Measurements from ENCODE around the gene ZNF654. TPM values are rescaled to one million over a fixed set of nuclear protein-coding genes. Genes with fewer than 3 reads are reported as not detected.
"Not testable (repeated sequence)": the region's sequence is repeated elsewhere in the genome, so short reads cannot be mapped to it uniquely, and the experiment has no call there.

Gene ZNF654
- total RNA-seq, 1 donor from 2014 or later: 32.2 TPM

DNA sequence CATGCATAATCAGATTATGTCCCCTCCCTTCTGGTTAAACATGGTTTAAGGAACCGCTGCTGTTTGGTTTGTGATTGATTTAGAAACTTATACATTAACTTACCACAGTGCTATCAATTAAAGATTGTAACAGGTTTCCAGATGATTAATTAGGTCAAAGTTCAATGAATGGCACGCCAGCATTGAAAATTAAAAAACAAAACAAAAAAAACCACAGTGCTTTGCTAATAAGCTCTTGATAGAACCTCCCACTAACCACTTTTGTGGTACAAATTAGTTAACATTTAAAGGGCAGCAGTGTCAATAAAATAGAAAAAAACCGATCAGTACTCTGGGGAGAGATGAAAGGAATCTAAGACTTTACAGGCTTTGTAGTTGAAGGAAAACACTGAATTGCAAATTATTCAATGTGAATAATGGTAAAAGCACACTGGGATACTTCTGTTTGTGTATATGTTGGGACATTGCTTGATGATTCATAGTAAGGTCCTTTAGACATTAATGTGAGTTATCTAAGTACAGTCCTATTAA lies 83.1 kb downstream of the ZNF654 start:
- peak; percentile 58 for DNase-seq (ENCODE audit: low read depth)

DNA sequence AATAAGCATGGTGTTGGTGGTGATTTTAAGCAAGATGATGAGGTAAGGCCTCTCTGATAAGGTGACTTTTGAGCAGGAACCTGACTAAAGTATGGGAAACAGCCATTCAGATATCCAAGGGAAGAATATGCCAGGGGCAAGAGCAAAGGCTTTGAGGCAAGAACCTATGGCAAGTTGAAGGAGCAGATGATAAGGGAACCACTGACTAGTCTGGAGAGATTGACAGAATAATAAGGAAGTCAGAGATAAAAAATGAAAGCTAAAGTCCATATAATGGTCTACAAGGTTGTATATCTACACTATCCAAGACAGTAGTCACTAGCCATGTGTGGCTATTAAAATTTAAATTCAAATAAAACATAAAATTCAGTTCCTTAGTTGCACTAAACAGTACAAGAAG lies 88.2 kb downstream of the ZNF654 start:
- no peak for DNase-seq (ENCODE audit: low read depth)

DNA sequence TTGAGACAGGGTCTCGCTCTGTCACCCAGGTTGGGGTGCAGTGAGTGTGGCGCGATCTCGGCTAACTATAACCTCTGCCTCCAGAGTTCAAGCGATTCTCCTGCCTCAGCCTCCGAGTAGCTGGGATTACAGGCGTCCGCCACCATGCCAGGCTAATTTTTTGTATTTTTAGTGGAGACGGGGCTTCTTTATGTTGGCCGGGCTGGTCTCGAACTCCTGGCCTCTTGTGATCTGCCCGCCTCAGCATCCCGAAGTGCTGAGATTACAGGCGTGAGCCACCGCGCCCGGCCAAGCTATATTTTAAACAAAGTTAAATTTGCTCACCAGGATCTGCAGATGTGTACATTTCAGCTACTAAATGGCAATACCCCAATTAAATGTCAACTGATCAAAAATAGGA lies 89.6 kb downstream of the ZNF654 start:
- no peak for DNase-seq (ENCODE audit: low read depth)

DNA sequence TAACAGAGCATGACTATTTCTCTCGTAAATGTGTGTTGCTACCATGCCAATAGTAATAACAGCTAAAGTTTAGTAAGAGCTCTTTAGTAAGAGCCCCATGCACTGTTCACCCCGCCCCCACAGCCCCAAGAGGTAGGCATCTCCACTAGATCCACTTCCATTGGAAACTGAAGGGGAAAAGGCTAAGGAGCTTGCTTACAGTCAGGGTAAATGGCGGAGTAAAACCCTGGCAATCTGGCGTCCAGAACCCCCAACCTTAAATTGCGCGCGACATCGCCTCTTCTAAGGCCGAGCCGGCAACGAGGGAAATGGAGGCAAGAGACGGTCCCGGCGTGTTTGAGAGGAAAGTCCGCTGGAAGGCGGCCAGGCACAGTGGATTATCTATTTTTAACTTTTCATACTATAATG lies 90.0 kb downstream of the ZNF654 start:
- peak; percentile 29 for DNase-seq (ENCODE audit: low read depth)

DNA sequence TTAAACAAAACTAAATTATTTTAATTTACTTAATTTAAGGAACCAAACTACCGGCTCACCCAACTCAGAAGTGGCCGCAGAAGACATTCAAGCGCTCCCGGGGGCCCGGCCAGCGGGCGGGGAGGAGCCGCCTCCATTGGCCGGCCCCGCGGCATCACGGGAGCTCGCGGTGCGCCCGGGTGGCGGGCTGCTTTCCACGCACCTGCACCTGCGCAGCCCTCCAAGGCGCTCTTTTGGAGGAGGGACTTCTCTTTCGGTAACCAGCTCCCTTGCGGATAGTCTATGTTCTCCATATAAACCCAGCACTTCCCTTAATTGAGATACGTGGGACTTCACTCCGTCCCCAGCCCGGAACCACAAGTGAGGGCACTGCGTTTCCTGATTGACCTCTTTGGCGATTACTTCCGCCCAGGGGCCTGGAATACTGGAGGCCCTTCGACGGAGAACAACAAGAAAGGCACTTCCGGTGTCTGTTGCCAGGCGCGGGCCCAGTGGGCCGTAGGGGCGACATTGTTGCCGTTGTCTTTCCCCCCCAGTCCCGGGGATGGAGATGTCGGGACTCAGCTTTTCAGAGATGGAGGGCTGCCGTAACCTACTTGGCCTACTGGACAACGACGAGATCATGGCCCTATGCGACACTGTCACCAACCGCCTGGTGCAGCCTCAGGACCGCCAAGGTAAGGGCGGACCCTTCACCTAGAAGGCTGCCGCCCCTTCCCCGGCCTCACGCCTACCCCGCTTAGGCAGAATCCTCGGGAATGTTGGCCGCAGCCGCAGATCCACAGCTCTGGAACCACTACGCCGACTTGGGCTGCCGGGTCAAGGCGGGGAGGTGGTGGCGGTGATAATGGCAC lies 90.7 kb downstream of the ZNF654 start, which contains the start of gene C3orf38:
Gene C3orf38, plus strand, starts transcription at position 451 of the 854 bp plus-strand sequence. Its CDS starts 94 bp downstream, at position 545.
- peak; percentile 84 for DNase-seq (ENCODE audit: low read depth)

DNA sequence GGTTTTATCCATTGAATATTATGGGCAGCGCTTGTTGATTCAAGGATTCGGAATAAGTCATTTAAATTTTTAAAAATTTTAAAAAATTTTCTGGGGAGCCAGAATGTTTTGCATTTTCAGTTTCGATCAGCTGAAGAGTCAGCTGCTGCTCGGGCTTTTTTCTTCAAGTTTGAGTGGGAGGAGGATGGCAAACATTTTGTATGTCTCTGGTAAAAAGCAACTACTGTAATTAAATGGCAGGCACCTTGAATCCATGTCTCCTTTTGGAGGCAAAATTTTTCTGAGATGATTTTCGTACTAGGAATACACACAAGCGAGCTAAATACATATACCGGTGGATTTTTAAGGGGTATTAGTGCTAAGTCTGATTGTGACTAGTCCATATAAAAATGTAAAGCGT lies 91.3 kb downstream of the ZNF654 start:
- DNase-seq (ENCODE audit: low read depth): no peak

DNA sequence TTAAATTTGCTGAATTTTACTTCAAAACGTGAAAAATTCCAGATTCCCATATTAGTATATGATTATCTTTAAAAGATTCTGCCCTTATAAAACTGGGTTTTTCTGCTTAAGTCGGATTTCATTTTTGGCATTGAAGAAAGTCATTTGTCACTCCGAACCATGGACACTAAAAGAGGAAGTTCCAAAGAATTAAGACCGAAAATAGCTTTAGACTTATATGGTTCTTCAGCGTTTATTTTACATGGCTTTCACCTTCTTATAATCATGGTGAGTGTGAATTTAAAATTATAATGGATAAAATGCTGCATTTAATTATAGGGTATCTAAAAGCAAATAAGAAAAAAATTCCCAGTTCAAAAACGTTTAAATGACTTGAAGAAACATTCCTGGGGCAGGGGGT lies 91.8 kb downstream of the ZNF654 start:
- no peak for DNase-seq (ENCODE audit: low read depth)

DNA sequence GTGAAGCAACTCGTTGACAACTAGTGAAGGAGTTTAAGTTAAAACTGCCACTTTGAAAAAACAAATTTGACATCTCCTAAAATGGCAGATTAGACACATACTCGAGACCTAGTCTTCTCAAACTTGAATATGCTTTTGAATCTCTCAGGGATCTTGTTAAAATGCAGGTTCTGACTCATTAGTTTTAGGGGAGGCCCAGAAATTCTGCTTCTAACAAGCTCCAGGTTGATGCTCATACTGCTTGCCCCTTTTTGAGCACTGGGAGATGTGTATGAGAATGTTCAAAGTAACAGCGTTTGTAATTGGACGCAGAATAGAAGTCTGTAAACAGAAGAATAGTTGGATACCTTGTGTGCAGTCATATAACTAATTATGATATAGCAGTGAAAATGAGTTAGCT lies 92.3 kb downstream of the ZNF654 start:
- peak; percentile 19 for DNase-seq (ENCODE audit: low read depth)

DNA sequence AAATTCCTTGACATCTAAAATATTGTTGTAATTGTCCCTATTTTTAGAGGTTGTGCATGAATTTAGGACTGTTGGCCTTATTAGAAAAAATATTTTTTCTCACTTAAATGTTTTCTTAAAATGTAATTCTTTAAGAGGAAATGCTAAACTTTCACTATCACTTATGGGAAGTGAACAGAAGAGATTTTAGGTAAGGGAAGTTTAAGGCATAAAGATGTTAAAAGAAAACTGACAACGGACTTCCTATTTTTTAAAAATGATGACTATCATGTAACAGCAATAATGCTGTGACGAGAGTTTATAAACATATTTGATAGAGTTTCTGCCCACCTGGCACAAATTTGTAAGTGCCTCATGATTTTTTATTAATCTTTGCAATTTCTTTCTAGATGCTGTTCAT lies 93.8 kb downstream of the ZNF654 start:
- DNase-seq (ENCODE audit: low read depth): no peak

DNA sequence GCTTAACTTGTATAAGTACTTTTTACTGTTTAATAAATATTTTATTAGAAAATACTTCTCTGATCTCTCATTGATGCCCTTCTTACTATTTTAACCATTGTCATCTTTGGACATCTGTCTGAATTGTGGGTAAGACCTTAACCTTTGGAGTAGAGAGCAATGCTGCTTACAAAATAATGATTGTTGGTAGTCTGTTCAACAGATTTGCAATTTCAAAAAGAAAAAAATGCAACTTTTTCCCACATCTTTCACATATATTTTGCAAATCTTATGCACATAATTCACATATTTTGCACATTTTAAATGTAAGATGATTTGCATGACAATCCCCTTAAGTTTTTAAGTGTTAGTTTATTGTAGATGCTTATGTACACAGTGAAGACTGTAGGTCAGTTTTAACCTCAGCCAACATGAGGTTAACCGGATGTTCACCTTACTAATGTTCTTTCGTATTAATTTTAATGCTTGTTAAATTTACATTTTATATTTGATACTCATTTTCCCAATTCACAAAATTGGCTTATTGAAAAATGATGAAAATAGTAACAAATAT lies 107.4 kb downstream of the ZNF654 start:
- DNase-seq (ENCODE audit: low read depth): no peak

DNA sequence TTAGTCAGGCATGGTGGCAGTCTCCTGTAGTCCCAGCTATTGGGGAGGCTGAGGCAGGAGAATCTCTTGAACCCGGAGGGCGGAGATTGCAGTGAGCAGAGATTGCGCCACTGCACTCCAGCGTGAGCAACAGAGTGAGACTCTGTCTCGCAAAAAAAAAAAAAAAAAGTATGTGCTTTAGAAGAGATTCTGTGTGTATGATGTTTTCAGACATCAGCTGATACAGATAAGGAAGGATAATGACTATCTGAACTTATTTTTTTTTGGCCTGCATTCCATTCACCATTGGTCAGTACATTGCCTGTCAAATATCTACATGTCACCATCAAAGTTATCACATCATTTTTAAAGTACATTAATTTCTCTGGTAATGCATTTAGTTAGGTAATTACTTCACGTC lies 108.1 kb downstream of the ZNF654 start:
- no peak for DNase-seq (ENCODE audit: low read depth)

DNA sequence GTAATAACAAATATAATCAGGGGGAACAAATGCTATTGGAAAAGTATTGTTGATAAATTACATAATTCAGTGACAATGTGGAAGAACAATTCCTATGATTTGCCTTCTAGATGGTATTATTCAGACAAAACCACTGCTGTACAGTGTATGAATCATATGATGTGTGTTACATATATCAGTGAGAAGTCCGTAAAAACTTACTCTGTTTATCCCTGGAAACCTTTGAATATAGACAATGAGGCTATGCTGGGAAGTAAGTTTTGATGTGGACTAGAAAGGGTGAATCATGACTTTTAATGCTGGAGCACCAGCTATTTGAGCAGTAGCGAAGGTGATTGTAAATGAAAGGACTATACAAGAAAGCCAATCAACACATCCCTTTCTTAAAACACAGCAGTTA lies 108.6 kb downstream of the ZNF654 start:
- no peak for DNase-seq (ENCODE audit: low read depth)

DNA sequence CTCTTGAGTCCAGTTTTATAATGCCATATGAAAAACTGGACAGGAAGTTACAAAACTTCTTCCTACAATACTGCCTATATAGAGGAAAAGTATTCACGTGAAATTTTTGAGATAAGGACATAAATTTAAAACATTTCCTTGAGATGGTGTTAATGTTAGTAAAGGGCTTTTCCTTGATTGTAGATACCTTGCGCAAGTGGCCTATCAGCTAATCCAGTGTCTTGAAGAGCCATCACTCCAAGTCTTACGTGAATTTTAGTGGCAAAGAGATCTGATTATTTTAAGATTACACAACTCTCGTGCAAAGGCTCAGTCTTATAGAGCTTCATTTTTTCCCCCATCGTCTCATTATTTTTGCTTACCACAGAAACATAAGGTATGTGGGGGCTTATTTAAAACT lies 109.1 kb downstream of the ZNF654 start:
- DNase-seq (ENCODE audit: low read depth): no peak

DNA sequence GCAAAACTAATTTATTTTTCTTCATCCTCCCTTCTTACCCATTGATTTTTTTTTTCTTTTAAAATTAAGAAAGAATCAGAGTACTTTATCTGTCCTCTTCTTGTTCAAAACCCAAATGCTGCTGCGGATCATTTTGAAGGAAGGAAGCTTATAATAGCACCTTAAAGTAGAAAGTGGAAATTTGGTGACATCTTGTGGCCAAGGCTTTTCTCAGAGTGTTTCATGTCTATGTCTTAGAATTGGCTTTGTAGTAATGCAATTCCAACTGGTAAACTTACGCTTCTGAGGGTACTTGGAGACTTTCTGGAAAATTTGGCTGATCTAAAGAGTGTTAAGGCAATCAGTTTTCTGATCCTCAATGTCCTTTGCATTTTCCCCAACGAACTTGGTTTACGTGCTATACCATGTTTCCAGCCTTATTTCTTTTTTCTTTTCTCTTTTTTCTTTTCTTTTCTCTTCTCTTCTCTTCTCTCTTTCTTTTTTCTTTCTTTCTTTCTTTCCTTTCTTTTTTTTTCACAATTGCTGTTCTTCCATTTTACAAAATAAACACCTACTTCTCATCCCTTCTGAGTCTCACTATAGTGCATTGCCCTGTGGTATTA lies 121.4 kb downstream of the ZNF654 start:
- DNase-seq (ENCODE audit: low read depth): peak; percentile 44

DNA sequence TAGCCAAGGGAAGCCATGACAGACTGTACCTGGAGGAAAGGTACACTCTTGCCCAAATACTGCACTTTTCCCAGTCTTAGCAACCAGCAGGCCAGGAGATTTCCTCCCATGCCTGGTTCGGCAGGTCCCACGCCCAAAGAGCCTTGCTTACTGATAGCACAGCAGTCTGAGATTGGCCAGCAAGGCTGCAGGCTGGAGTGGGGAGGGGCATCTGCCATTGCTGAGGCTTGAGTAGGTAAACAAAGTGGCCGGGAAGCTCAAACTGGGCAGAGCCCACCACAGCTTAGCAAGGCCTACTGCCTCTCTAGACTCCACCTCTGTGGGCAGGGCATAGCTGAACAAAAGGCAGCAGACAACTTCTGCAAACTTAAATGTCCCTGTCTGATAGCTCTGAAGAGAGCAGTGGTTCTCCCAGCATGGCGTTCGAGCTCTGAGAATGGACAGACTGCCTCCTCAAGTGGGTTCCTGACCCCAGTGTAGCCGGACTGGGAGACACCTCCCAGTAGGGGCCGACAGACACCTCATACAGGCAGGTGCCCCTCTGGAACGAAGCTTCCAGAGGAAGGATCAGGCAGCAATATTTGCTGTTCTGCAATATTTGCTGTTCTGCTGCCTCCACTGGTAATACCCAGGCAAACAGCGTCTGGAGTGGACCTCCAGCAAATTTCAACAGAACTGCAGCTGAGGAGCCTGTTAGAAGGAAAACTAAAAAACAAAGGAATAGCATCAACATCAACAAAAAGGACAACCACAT lies 123.3 kb downstream of the ZNF654 start:
- DNase-seq (ENCODE audit: low read depth): not testable (repeated sequence)

DNA sequence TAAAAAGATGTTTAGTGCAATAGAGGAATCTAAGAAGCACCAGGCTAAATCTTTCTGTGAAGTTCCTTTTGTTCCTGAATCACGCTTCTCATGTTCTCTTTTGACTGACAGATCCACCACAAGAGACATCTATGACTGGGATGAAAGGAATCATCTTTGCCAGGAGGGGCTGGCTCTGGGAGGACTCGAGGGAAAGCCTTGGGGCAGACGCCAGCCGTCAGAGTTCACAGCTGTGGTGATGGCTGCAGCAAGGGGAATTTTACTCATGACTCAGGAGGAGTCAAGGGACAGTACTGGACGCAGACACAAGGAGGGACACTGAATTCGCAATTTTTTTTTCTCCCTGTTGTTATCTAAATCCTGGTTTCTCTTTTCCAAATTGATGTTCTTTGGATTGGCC lies 129.4 kb downstream of the ZNF654 start:
- DNase-seq (ENCODE audit: low read depth): no peak

DNA sequence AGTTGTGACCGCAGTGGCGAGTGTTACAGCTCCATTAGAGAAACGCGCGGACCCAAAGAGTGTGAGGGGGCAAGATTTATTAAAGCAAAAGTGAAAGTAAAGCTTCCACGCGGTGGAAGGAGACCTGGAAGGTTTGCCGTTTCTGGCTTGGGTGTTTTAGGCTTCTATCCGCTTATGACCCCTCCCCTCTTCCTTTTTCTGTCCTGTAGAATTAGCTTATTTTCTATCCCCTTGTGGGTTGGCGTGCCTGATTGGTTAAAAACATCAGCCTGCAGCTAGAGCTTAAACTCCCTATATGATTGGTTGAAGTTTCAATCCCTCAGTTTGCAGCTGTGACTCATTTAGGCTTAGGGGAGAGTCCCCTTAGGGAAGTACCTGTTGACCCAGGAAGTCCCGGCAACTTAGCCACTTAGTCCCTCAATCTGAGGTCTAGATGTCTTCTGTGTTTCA lies 130.3 kb downstream of the ZNF654 start:
- DNase-seq (ENCODE audit: low read depth): no peak

DNA sequence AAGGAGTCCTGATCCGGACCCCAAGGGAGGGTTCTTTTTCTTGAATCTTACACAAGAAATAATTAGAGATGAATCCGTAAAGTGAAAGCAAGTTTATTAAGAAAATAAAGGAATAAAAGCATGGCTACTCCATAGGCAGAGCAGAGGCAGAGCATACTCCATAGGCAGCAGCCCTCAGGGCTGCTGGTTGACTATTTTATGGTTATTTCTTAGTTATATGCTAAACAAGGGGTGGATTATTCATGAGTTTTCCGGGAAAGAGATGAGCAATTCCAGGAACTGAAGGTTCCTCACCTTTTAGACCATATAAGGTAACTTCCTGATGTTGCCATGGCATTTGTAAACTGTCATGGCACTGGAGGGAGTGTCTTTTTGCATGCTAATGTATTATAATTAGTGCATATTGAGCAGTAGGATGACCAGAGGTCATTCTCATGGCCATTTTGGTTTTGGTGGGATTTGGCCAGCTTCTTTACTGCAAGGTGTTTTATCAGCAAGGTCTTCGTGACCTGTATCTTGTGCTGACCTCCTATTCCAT lies 132.9 kb downstream of the ZNF654 start:
- DNase-seq (ENCODE audit: low read depth): no peak

DNA sequence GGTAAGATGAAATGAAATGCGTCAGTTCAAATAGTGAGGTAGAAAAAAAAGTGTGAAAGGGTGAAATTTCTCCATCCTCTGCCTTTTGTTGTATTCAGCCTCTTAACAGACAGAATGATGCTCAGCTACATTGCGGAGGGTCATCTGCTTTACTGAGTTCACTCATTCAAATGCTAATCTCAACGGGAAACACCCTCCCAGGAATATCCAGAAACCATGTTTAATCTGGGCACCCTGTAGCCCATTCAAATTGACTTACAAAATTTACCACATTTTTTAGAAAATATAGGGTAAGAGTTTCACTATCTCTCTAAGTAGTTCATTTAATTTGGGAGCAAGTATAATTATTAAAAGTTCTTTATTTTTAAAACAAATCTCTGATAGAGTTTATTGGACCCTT lies 133.6 kb downstream of the ZNF654 start:
- no peak for DNase-seq (ENCODE audit: low read depth)

Data from renal cortical epithelial cell (primary cell).